ENCODE results near the gene GDE1. TPM values are rescaled to one million over a fixed set of nuclear protein-coding genes. Genes with fewer than 3 reads are reported as not detected.

Gene GDE1
- polyA plus RNA-seq, 3 donors, result 30.6 to 75.5 (median 71.7) TPM

GRCh38 chr16:19486750-19487325 lies 35.1 kb downstream of the GDE1 start:
- Histone ChIP-seq H2AFZ (ENCODE audit: insufficient read depth, low read depth, low read length, poor library complexity, severe bottlenecking) (no peak overlapping the region), H4K20me1 (ENCODE audit: insufficient read depth, low read length) (no peaks in the 10 kb centered on the region), H3K4me1 (ENCODE audit: control insufficient read depth in 1 of 2, insufficient read depth in 2 of 2, low read length in 2 of 2) (no peaks in the 10 kb centered on the region), H3K9me3 (replicated peaks in 1 of 2; ENCODE audit: control insufficient read depth in 1 of 2, insufficient read depth in 1 of 2, low read length in 2 of 2) (no peaks in the 10 kb centered on the region), H3K4me2 (replicated peaks; ENCODE audit: extremely low read depth, low read length, poor library complexity, severe bottlenecking) (no peak overlapping the region), H3K79me2 (ENCODE audit: insufficient read depth, low read length) (no peaks in the 10 kb centered on the region), H3K4me3 (replicated peaks in 1 of 3; ENCODE audit: low read depth in 2 of 3, low read length in 3 of 3) (no peak overlapping the region), H3K27ac (ENCODE audit: low read depth in 1 of 2, low read length in 2 of 2) (no peak overlapping the region), H3K9ac (ENCODE audit: insufficient read depth, low read length, poor library complexity, severe bottlenecking) (no peak overlapping the region), H3K36me3 (replicated peaks in 1 of 2; ENCODE audit: control insufficient read depth in 1 of 2, insufficient read depth in 2 of 2, low read length in 2 of 2) (no peaks in the 10 kb centered on the region), H3K27me3 (ENCODE audit: control insufficient read depth in 2 of 2, insufficient read depth in 2 of 2, low read length in 2 of 2) (no peaks in the 10 kb centered on the region)
- intact Hi-C loops (cut with micrococcal nuclease), result no loop called here
- Mint-ChIP-seq H3K9me3 (peaks cover 0 to 4% (median 0%) of the 10 kb centered on the region in 7 donors), H3K27me3 (ENCODE audit: low read depth in 3 of 3) (peaks cover 2 to 11% (median 5%) of the 10 kb centered on the region in 3 donors), H3K36me3 (no peaks in the 10 kb centered on the region), H3K27ac (no peak overlapping the region), H3K4me1 (peaks cover 7% of the 10 kb centered on the region), H3K4me3 (no peak overlapping the region)
- DNase-seq, result no peak
- TF ChIP-seq CTCF (IDR thresholded peaks at IDR 0.05), result no peak
- 90% methylated on average over 7 of the region's 10 CpGs for WGBS (ENCODE audit: insufficient coverage)

GRCh38 chr16:19486051-19486450 lies 35.8 kb downstream of the GDE1 start:
- intact Hi-C loops (cut with micrococcal nuclease), result no loop called here
- no peaks in the 10 kb centered on the region for H3K4me1 ChIP-seq (ENCODE audit: control insufficient read depth in 1 of 2, insufficient read depth in 2 of 2, low read length in 2 of 2)
- H2AFZ ChIP-seq (ENCODE audit: insufficient read depth, low read depth, low read length, poor library complexity, severe bottlenecking), result no peak overlapping the region
- no peaks in the 10 kb centered on the region for H3K27me3 ChIP-seq (ENCODE audit: control insufficient read depth in 2 of 2, insufficient read depth in 2 of 2, low read length in 2 of 2)
- no peak overlapping the region for H3K9ac ChIP-seq (ENCODE audit: insufficient read depth, low read length, poor library complexity, severe bottlenecking)
- no peak overlapping the region for H3K27ac ChIP-seq (ENCODE audit: low read depth in 1 of 2, low read length in 2 of 2)
- no peak overlapping the region for H3K4me3 ChIP-seq (replicated peaks in 1 of 3; ENCODE audit: low read depth in 2 of 3, low read length in 3 of 3)
- no CpG with 5 or more reads among the region's 4 CpGs for WGBS (ENCODE audit: insufficient coverage)
- Mint-ChIP-seq H3K27ac (no peak overlapping the region), H3K4me1 (peaks cover 10% of the 10 kb centered on the region), H3K27me3 (ENCODE audit: low read depth in 3 of 3) (peaks cover 2 to 8% (median 3%) of the 10 kb centered on the region in 3 donors), H3K9me3 (peaks cover 0 to 4% (median 0%) of the 10 kb centered on the region in 7 donors), H3K4me3 (no peak overlapping the region), H3K36me3 (no peaks in the 10 kb centered on the region)
- DNase-seq, result no peak
- no peaks in the 10 kb centered on the region for H3K9me3 ChIP-seq (replicated peaks in 1 of 2; ENCODE audit: control insufficient read depth in 1 of 2, insufficient read depth in 1 of 2, low read length in 2 of 2)
- no peaks in the 10 kb centered on the region for H4K20me1 ChIP-seq (ENCODE audit: insufficient read depth, low read length)
- H3K4me2 ChIP-seq (replicated peaks; ENCODE audit: extremely low read depth, low read length, poor library complexity, severe bottlenecking), result no peak overlapping the region
- H3K79me2 ChIP-seq (ENCODE audit: insufficient read depth, low read length), result no peaks in the 10 kb centered on the region
- no peaks in the 10 kb centered on the region for H3K36me3 ChIP-seq (replicated peaks in 1 of 2; ENCODE audit: control insufficient read depth in 1 of 2, insufficient read depth in 2 of 2, low read length in 2 of 2)
- no peak for TF ChIP-seq CTCF (IDR thresholded peaks at IDR 0.05)
